Stimulated activated CD8-positive, alpha-beta memory T cell treated with anti-CD3 and anti-CD28 coated beads, Interleukin-4, amount 100 ng/mL, for 24 hours (primary cell): Measurements from ENCODE around the gene ZZZ3.
A peak's percentile ranks its signal among the peaks of the same experiment; 100 is the strongest.
"Not testable (repeated sequence)": the region's sequence is repeated elsewhere in the genome, so short reads cannot be mapped to it uniquely, and the experiment has no call there.

ENCODE experiments used
- DNase-seq: peaks from one replicate; pipeline ENCODE4 v3.0.0-alpha.2; 2020; ENCODE audit warnings: low read depth

The ZZZ3 gene

DNA sequence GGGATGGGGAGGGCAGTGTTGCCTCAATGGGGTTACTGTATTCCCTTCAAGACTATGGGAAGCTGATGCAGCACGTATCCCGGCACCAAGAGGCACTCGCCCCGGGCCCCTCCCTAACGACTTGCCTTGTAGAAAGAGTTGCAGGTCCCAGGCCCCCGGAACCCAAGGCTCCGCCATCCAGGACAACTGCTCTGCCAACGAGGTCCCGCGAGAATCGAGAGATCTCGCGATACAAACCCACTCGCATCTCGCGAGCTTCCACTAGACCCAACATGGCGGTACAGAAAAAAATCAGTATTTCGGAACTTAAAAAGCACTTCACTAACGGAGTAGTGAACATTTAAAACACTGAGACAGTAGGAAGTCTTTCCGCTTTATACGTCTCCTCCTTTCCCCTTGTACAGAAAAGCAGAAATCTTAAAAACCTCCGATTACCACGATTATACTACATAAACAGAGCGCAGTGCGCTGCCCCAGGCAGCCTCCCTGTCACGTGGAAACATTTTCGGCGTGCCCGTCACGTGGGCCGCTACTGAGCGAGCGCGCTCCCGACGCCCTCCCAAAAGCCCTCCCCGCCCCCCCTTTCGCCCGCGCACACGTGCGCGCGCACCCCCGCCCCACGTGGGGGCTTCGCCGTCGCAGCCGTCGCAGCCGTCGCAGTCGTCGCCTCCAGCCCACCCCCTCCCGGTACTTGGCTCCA lies at the start of gene ZZZ3:
Gene ZZZ3, minus strand, starts transcription at position 199 of the 700 bp plus-strand sequence. CDS start 49,304 bp downstream, outside the sequence.
- DNase-seq, result peak; percentile 83

GRCh38 chr1:77732090-77732489 lies 49.6 kb upstream of the ZZZ3 start:
- no peak for DNase-seq

DNA sequence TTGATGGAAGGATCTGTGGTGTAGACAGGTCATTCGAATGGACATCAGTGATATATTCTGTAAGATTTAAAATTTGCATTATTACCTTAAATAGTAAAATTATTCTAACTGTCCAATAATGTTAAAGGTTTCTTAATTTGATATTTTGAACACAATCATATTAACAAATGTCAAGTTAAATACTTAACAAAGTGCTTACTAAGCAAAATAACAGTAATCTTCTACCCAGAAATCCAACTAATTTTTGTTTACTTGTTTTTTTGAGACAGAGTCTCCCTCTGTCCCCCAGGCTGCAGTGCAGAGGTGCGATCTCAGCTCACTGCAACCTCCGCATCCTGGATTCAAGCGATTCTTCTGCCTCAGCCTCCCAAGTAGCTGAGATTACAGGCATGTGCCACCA lies 43.2 kb upstream of the ZZZ3 start:
- DNase-seq, result no peak

DNA sequence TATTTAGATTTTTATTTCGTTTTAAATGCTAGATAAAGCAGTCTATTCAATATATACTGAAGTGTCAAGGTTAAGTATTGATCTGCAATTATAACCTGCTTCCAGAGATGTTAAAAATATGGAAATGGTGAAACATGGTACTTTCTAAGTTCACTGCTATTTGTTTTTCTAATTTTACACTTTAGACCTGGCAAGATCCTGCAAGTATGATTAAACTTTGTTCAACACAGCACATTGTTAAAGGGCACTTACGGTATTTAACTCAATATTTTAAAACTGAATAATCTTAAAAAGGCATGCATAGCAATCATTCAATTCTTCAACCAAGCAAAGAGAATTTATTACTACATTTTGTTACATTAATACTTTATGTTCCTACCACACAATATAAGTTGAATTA lies 35.7 kb upstream of the ZZZ3 start:
- DNase-seq, result no peak

DNA sequence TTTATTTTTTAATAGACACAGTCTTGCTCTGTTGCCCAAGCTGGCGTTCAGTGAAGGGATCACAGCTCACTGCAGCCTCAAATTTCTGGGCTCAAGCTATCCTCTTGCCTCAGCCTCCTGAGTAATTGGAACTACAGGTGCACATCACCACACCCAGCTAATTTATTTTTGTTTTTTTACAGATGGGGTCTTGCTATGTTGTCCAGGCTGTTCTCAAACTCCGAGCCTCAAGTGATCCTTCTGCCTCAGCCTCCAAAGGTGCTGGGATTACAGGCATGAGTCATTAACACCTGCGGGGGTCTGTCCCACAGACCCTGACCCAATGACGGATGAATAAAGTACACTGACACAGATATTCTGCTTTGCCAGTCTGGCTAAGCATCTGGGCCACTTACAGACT lies 33.6 kb upstream of the ZZZ3 start:
- no peak for DNase-seq

DNA sequence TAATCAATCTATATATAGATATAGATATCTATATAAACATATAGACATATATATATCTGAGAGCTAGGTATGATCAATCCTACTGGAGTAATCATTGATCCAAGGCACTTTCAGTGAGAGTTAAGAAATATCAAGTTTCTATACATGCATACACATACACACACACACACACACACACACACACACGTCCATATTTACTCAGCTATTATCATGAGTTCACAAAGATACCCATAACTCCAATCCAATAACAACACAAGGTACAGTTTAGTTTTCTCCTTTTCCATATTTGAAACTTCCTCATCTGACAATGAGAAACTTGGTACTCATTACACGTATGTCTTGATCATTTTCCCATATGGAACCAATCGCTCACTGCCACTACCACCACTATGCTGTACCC lies 27.3 kb upstream of the ZZZ3 start:
- no peak for DNase-seq

GRCh38 chr1:77706321-77706720 lies 23.9 kb upstream of the ZZZ3 start:
- DNase-seq, result no peak

- no peak for DNase-seq
These were observed 22.3 kb upstream of the ZZZ3 start for GRCh38 chr1:77704736-77705135.

DNA sequence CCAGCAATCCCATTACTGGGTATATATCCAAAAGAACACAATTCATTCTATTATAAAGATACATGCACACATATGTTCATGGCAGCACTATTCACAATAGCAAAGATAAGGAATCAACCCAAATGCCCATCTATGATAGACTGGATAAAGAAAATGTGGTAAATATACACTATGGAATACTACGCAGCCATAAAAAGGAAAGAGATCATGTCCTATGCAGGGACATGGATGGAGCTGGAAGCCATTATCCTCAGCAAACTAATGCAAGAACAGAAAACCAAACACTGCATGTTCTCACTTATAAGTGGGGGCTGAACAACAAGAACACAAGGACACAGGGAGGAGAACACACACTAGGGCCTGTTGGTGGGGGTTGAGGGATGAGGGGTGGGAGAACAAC lies 17.2 kb upstream of the ZZZ3 start:
- DNase-seq, result not testable (repeated sequence)

- no peak for DNase-seq
These were observed 15.0 kb upstream of the ZZZ3 start for GRCh38 chr1:77697441-77697840.

GRCh38 chr1:77688939-77689338 lies 6.5 kb upstream of the ZZZ3 start:
- DNase-seq, result no peak

DNA sequence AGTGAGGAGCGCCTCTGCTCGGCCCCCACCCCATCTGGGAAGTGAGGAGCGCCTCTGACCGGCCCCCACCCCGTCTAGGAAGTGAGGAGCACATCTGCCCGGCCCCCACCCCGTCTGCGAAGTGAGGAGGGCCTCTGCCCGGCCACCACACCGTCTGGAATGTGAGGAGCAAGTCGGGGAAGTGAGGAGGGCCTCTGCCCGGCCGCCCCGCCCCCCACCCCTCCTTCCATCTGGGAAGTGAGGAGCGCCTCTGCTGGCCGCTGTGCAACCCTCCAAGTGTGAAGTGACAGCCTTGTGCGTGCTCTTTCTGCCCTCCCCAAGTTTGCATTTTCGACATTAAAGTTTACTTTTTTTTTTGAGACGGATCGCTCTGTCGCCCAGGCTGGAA lies 5.1 kb upstream of the ZZZ3 start:
- no peak for DNase-seq

DNA sequence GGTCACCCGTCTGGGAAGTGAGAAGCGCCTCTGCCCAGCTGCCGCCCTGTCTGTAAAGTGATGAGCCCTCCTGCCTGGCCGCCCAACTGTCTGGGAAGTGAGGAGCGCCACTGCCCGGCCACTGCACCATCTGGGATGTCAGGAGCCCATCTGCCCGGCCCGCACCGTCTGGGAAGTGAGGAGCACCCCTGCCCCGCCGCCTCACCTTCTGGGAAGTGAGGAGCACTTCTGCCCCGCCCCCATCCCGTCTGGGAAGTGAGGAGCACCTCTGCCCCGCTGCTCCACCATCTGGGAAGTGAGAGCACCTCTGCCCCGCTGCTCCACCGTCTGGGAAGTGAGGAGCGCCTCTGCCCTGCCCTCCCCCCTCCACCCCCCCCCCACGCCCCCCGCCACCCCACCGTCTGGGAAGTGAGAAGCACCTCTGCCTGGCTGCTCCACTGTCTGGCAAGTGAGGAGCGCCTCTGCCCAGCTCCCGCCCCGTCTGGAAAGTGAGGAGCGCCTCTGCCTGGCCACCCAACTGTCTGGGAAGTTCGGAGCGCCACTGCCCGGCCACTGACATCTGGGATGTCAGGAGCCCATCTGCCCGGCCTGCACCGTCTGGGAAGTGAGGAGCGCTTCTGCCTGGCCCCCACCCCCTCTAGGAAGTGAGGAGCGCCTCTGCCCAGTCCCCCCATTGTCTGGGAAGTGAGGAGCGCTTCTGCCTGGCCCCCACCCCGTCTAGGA lies 4.5 kb upstream of the ZZZ3 start:
- DNase-seq, result no peak

- DNase-seq, result peak; percentile 87
These were observed 996 bp upstream of the ZZZ3 start for GRCh38 chr1:77683160-77684148.

GRCh38 chr1:77680173-77680572 lies 2.3 kb downstream of the ZZZ3 start:
- DNase-seq, result no peak

- DNase-seq, result no peak
These were observed 3.5 kb downstream of the ZZZ3 start for GRCh38 chr1:77678660-77679610.

- not testable (repeated sequence) for DNase-seq
These were observed 7.7 kb downstream of the ZZZ3 start for GRCh38 chr1:77674807-77675206.

- DNase-seq, result no peak
These were observed 8.6 kb downstream of the ZZZ3 start for GRCh38 chr1:77673716-77674355.

GRCh38 chr1:77673030-77673429 lies 9.4 kb downstream of the ZZZ3 start:
- no peak for DNase-seq

GRCh38 chr1:77672374-77672773 lies 10.1 kb downstream of the ZZZ3 start:
- DNase-seq, result no peak

DNA sequence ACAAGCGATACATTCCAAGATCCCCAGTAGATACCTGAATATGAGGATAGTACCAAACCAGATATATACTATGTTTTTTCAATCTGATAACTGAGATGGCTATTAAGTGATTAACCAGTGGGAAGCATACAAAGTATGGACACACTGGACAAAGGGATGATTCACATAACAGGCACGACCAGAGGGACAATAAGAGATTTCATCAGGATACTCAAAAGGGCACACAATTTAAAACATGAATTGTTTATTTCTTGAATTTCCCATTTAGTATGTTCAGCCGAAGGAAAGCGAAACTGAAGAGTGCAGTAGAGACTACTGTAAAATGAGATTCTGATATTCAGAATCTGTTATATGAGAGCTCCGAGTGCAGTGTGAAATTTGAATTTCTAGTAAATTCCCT lies 10.6 kb downstream of the ZZZ3 start:
- no peak for DNase-seq
